ENCODE results near the gene FOXP1.

DNA sequence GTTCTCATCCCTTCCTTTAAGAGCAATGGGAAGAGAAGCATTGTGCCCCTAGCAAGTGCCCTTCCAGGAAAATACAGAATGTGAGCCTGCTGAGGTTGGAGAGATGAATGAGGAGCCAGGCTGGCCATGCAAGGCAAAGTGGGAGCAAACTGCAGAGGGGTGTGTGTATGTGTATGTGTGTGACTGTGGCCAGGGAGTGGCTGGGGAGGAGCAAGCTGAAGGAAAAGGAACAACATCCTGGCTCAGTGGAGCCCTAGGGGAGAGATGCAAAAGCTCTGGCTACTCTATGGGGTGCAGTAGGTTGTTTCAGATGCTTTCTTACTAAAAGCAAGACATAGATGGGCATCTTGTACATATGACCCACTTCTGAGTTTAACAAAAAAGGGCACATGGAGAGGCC, 20.6 kb downstream of the FOXP1 start:
- TF ChIP-seq, protein P1, sequence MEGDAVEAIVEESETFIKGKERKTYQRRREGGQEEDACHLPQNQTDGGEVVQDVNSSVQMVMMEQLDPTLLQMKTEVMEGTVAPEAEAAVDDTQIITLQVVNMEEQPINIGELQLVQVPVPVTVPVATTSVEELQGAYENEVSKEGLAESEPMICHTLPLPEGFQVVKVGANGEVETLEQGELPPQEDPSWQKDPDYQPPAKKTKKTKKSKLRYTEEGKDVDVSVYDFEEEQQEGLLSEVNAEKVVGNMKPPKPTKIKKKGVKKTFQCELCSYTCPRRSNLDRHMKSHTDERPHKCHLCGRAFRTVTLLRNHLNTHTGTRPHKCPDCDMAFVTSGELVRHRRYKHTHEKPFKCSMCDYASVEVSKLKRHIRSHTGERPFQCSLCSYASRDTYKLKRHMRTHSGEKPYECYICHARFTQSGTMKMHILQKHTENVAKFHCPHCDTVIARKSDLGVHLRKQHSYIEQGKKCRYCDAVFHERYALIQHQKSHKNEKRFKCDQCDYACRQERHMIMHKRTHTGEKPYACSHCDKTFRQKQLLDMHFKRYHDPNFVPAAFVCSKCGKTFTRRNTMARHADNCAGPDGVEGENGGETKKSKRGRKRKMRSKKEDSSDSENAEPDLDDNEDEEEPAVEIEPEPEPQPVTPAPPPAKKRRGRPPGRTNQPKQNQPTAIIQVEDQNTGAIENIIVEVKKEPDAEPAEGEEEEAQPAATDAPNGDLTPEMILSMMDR (IDR thresholded peaks at IDR 0.05) = no peak
- no peak for TF ChIP-seq POLR2A (IDR thresholded peaks at IDR 0.05)

All from adrenal gland (tissue), 5 donors.